Measurements from ENCODE around the gene GALNT12.

GALNT12 gene

DNA sequence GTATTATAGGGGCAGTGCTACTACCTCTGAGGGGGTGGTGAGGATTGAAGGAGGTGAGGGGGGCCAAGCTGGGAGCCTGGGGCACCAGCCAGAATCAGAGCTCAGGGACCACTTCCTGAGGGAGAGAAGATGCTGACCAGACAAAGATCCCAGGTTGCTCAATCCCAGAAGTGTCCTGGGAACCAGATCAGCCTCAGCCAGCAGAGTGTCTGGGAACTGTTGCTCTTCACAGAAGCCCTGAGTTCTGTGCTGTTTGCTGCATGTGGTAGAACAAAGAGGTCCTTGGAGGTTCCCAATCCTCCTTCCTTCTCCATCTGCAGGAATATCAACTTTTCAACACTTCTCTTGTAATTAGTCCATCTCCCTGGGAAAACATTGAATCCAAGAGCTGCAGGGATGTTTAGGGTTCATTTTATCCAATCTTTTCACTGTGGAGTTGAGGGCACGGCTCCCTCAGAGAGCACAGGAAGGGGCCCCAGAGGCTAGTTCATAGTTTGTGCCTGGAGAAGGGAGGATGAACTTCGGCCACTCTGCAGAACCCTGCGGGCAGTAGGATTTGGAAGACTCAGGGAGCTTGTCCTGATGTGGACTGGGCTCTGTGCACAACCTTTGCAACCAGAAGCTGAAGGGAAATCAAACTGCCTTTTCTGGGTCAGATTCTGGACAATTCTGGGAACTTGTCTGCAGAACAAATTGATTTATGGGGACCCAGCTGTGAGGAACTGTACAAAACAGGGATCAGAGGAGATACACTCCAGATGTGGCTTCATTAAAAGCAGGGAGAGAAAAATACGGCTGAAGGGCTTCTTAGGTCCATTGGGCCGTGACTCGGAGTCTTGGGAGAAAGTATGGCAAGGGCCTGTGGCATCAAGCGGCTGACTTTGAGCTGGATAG, 57.1 kb downstream of the GALNT12 start:
- DNase-seq: no peak

DNA sequence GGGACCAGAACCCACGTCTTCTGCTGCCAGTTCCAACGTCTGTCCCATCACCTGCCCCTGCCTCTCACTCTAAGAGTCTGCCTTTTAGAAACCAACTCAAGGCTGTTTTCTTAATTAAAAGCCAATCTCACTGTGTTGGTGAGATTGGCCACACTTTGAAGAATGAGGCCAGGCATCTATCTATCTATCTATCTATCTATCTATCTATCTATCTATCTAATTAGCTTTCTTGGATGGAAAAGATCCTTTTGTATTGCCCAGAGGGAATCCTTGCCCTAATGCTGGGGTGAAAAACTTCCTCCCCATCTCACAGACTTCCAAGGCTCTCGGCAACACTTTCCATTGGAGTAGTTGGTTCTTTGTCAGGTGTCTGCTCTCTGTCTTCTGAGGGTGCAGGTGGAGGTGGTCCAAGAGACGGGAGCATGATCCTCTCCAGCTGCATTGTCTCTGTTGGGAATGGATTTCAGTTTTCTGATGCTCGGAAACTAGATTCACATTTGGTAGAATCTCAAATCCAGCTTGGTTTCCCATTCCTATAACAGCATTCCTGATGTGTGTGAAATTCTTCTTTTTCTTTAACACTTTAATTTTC, 57.9 kb downstream of the GALNT12 start:
- no peak for DNase-seq

DNA sequence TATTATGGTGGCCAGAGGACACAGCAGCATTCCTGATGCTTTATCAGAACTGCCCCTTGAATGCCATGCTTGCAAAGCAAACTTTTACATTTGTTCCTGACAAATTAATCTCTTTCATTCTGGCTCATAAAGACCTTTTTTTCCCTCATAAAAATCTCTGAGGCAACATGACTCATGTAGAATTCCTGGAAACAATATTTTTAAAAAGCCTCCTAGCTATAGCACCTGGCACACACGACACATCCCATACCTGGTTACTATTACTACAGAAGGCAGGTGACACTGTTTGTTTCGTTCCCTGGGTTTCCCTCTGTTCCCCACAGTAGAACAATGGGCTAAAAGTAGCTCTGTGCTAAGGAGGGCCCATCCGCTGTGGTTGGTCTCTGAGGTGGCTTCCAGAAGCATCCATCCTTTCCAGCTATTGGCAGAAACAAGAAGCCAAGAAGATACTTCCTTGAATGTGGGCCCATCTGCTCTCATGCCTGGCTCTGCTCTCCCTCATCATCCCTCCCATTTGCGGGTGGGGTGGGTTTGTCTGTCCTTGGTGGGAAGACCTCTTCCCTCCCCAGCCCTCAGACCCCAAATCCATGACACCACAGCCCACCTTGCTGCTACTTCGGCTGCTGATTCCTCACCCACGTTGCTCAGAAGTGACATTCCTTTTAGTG, 59.1 kb downstream of the GALNT12 start:
- no peak for DNase-seq

DNA sequence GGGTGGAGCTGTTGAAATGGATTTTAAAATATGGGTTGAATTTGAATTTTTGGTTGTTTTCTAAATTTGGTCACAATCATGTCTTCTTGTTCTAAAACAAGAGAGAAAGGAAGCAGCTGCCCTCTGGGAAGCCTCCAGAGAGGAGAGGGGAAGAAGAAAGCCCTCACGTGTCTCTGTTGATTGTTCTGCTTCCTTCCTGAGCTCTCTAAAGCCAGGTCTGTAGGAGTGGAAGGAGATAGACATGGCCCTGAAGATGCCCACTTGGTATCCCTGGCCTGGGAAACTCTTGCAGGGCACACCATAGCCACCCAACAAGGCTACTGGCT, 59.6 kb downstream of the GALNT12 start:
- DNase-seq: no peak

DNA sequence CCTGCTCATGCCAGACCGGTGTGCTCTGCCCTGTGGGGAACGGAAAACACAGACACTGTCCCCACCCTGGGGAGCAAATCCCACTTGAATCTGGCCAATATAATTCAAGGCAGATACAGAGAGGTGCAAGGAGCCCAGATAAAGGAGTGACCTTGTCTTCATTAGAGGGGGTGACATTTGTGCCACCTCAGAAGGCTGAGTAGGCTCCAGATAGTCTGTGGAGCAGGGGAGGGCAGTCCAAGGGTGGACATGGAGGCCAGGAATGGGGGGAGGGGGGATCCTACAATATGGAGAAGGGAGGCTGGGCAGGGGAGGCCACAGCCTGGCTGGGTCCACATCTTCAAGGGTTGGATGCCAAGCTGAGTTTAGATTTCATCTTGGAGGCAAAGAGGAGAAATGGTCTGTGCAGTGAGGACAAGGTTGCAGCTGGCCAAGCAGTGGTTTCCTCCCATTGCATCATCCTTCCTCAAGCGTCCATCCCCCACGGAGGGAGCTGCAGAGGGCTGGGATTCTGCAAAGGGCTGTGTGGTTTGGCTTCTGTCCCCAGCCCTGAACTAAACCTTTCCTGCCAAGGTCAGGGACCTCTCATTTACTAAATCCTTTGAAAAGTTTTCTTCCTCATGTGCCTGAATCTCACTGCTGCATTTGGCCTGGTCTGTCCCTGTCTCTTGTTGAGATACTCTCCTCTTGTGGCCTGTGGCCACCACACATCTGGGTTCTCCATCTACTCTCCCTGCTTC, 60.1 kb downstream of the GALNT12 start:
- no peak for DNase-seq

DNA sequence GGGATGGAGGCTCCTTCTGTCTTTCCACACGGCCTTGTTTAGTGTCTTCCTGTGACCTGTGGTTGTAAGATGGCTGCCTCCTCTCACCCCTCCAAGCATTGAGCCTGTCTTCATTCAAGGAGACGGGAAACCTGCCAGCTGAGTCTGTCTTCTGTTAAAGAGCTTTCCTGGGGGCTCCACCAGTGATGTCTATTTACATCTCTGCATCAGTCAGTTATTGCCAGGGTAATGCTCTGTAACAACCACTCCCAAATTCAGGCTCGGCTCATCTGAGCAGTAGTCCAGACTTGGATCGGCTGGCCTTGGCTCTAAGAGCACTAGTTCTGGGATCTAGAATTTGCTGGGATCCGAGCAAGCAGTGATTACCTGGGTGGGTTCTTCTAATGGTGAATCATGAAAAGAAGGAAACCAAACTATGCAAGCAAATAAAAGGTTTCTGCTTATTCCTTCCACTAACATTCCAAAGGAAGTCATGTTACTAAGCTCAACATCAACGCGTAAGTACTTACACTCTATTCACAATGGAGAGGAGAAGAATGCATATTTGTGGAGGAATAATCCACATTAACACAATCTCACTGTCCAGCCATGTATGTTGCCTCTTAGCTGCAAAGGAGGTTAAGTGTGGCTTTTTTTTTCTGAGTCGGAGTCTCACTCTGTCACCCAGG, 61.7 kb downstream of the GALNT12 start:
- DNase-seq: no peak

DNA sequence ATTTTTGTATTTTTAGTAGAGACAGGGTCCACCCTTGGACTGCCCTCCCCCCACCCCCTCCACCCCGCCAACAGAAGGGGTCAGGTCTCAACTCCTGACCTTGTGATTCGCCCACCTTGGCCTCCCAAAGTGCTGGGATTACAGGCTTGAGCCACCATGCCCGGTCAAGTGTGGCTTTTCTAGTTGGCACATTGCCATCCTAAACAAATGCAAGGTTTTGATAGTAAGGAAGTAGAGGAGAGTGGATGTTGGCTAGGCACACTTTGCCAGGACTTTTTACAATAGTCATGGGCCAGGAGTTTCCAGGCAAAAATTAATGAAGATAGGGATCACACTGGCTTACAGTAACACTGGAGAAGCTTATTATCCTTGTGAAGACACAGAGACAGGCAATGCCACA, 62.4 kb downstream of the GALNT12 start:
- DNase-seq: no peak

DNA sequence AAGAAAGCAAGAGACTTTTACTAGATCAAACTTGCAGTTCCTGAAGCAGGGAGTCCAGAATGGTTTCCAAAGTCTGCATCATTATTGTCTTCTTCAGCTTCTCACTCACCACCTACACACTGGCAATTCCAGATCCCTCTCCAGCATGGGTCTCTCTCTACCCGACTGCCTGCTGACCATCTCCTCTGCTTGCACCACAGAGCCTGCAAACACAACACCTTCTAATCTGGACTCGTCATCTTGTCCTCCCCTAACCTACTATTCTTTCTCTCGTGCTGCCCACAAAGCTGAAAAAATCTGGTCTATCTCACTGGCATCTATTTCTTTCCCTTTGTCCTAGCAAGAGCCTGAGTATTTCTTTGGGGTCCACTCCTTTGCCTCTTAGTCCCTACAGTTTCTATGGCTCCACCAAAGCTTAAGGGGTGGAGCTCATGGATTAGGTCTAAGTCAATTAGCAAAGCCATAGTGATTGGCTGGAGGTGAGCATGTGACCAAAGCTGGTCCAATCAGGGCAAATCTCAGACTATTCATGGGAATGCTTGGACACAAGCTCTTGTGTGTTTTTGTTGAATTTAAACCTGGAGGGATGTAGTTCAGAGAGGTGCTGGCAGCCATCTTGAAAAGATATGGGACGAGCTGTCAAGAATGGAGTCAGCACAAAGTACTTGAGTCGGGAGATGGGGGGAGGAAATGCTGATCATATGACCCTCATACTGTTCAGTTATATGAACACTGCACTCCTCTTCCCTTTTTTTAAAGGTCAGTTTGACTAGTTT, 63.5 kb downstream of the GALNT12 start:
- DNase-seq: no peak

DNA sequence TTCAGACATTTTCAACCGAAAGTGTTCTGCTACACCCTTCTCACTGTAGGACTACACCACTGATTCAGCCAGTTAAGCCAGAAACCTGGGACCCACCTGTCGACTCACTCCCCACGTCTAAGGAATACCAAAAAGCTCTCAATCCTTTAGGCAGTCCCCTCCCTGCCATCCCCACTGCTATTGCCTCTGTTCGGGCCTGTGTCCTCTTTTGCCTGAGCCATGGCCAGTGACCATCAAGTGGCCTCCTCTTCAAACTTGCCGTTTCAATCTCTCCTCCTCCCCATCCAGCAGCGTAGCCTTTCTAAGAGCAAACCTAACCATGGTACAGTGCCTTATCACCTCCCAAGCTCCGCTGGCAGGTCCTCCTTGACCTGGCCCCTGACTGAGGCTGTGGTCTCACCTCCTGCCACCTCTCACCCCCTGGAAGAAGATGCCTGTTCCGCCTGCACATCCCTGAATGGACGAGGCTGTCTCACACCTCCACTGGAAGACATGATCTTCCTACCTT, 64.1 kb downstream of the GALNT12 start:
- no peak for DNase-seq

DNA sequence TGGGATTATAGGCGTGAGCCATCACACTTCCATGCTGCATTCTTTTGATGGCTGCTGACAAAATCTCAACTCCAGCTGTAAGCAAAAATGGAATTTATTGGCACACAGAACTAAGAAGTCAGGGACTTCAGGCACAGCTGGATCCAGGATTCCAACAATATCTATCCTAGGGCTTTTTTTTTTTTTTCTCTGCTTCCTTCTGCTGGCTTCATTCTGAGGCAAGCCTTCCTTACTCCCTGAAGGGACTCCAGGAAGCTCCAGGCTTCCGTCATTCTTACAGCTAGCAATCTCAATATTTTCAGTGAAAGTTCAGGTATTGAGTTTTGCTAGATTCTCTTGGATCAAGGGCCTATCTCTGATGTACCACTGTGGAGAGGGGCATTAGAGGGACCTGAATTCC, 66.1 kb downstream of the GALNT12 start:
- no peak for DNase-seq

DNA sequence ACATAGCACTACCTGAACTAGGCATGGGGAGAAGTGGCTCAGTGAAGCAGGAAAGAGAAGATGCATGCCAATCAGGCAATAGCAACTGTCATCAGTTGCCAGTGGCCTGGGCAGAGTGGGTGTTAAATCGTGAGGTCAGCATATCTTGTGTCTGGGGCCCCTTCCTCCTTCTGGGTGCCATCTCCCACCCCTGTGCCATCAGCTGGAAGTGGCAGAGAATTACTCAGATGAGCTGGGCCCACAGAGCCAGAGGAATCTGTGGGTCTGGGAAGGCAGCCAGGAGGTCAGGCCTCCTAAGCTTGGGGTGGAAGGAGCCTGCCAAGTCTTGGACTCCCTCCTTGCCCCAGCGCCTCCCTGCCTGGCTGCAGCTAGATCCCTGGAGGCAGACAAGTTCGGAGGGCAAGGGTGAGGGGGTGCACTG, 66.5 kb downstream of the GALNT12 start:
- no peak for DNase-seq

DNA sequence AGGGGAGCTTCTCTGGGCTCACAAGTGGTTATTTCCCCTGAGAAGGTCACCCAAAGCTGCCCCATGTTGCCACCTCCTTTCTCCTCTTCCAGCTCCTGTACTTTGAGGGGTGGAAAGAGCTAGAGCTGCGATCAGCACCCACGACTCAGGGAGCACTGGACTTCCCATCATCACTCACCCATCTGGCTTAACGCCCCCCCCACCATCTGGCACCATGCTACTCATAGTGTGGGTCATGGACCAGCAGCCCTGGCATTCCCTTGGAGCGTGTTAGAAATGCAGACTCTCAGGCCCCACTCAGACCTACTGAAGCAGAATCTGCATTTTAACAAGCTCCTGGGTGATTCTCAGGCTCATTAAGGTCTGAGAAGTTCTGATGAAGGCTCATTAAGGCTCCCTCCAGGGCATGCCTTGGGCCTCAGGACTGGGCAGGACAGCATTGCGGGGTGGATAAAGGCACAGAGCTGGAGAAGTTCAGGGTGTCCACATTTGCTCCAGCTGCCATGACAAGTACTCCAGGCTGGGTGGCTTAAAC, 67.3 kb downstream of the GALNT12 start:
- no peak for DNase-seq

DNA sequence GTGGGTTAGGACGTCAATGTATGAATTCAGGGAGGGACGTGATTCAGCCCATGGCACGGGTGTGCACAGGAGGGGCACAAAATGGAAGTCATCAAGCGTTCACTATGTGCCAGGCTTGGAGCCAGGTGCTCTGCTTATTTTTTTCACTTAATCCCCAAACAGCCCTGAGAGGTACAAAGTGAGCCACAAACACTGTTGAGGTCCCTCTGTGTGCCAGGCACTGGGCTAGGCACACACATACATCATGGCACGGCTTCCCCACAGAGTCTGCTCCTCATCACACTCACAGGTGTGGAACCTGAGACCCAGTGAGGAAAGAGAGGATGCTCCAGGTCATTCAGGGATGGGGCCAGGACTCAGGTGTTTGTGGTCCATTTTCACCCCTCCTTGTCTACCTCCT, 68.1 kb downstream of the GALNT12 start:
- DNase-seq: no peak

DNA sequence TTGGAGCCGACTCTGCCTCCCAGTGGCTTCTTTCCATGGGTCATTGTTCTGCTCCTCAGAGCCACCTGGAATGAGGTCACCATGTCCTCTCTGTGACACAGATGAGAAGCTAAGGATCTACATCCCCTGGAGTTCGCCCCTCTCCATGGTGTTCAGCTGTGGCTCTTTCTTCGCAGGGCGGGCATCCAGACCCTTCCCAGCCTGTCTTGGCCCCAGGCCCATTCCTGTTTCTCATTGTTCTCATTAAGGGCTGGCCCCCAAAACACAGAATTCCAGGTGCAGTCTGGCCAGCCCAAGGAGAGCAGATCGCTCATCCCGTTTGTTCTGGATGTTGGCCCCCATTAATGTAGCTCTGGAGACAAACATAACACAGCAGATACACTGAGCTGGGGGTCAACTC, 69.8 kb downstream of the GALNT12 start:
- DNase-seq: no peak

DNA sequence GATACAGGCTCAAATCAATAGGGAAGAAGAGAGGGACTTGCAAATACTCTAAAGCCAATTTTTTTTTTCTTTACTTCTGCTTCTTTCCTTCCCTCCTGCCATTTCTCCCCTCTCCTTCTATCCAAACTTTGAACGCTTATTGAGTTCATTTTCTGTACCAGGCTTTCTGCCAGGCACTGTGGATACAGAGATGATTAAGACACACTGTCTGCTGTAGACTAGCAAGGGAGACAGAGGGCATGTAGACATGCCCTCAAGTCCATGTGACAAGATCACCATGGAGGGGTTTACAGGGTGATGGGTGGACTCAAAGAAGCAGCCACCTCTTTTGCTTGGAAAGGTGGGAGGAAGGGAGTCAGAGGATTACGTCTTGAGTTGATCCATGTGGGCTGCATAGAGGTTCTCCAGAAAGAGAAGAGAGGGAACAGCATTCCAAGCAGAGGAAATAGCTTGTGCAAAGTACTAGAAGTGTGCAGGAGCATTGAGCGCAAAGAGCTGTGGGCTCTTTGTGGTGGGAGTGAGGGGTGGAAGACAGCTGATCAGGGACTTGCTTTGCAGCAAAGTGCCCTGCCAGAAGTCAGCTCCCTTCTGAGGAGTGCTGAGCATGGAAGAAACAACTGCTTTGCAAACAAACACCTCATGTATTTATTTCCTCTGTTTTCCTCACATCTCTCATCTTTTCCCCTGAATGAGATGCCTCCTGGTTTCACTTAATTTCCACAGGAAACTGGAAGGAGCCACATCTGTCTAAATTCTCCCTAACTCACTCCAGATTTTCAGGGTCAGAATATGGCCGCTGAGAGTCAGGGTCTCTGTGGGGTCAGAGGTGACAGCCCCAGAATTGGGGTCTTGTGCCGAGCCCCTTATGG, 71.9 kb downstream of the GALNT12 start:
- no peak for DNase-seq

DNA sequence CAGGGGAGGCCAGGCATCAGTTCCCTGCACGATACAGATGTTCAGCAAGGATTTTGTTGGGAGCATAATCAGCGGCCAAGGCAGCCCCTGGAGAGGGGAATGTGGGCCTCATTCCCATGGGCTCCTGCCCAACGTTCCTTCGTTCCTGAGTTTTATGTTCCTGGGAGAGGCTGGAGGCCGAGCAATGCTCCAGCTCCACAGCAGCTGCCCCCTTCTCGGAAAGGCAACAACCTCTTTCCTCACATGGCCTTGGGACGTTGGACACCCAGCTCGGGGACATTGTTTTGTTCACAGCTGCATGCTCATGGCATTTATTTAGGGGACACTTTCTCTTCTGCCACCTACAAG, 72.5 kb downstream of the GALNT12 start:
- no peak for DNase-seq

DNA sequence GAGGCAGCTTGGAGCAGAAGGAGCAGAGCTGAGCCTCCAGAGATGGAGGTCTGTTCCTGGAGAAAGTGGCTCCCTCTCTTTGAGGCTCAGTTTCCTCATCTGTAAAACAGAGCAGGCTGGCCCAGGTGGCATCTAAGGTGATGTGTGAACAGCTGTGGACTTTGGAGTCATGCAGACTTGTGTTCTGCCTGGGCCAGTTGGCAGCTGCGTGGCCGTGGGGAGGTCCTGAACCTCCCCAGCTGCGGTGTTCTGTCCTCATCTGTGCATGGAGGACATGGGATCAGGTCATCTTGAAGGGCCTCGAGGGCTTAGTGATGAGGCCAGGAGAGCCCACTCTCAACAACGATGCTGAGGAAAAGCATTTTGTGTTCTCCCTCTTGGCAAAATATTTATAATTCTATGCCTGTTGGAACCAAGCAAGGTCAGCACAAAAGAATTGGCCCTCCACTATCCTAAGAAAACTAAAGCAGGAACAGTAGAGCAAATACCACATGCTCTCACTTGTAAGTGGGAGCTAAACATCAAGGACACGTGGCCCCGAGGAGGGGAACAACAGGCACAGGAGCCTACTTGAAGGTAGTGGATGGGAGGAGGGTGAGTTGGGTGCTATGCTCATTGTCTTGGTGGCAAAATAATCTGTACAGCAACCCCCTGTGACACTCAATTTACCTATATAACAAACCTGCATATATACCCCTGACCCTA, 73.0 kb downstream of the GALNT12 start:
- no peak for DNase-seq

DNA sequence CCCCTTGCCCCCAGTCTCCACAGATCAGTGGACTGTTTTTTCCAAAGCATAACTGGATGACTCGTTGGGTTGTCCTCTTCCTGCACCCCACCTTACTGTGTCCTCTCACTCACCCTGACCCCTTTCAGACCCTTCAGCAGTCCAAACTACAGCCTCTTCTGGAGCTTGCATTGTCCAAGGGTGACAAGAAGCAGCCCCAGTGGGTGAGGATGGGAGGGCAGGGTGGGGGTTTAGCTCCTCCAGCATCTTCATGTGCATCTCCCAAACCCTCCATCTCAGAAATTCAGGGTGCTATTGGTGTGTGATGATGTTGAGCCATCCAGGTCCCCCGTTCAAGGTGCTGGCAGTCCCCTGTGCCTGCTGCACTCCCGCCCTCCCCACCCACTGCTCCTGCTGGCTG, 73.9 kb downstream of the GALNT12 start:
- no peak for DNase-seq

DNA sequence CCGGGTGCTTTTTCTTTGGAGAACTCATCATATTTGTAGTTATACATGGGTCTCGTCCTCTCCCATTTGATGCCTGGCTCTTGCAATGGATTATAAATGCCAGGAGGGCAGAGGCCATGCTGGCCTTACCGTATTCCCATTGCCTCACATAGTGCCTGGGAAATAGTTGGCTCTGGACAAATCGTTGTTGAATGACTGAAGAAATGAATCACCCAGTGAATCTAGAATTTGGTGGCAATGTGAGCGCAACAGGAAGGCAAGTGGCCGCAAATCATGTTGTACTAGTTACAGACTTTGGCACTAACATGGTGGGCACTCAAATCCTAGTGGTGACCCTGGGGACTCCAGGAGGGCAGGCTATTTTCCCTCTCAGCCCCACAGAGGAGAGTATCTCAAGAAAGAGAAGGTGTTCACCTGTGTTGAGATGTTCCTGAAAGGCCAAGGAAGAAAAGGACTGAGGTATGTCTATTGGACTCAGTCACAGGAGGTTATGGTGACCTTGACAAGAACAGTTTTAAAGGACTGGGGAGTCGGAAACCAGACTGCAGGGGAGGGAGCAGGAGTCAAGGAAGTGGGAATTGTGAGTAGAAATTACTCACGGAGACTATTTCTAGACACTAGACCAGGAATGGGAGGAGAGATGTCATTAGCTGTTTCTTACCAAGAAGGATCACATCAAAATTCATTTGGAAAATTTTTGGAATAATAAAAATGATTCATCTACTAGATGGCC, 74.5 kb downstream of the GALNT12 start:
- DNase-seq: no peak
